ENCODE data around the gene MKKS. TPM values are rescaled to one million over a fixed set of nuclear protein-coding genes. Genes with fewer than 3 reads are reported as not detected.
A peak's percentile ranks its signal among the peaks of the same experiment; 100 is the strongest.

Gene MKKS
- polyA plus RNA-seq, 2 of the 4 experiments (the other 2 are of a cell fraction): 24.3 to 85.2 TPM

DNA sequence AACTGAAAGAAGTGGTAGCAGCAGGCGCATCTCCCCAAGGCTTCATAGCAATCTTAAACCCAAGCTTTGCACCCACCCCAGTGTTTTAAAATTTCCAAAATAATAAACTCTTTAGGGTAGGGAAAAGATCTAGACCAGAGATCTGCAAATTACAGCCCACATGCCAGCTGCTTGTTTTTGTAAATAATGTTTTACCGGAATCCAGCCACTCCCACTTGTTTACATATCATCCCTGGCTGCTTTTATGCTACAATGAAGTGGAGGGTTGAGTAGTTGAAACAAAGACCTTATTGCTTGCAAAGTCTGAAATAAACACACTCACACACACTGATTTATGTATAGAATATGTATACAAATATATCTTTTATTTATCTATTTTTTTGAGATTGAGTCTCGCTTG lies 31.1 kb upstream of the MKKS start:
- TF ChIP-seq, protein P1, sequence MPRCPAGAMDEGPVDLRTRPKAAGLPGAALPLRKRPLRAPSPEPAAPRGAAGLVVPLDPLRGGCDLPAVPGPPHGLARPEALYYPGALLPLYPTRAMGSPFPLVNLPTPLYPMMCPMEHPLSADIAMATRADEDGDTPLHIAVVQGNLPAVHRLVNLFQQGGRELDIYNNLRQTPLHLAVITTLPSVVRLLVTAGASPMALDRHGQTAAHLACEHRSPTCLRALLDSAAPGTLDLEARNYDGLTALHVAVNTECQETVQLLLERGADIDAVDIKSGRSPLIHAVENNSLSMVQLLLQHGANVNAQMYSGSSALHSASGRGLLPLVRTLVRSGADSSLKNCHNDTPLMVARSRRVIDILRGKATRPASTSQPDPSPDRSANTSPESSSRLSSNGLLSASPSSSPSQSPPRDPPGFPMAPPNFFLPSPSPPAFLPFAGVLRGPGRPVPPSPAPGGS (IDR thresholded peaks at IDR 0.05): no peak
- no peak for TF ChIP-seq CHD4 (IDR thresholded peaks at IDR 0.05; ENCODE audit: borderline replicate concordance)
- TF ChIP-seq NPAS2 (CRISPR knock-in tag; IDR thresholded peaks at IDR 0.05; ENCODE audit: borderline replicate concordance): no peak
- no peak for TF ChIP-seq NR3C1 (IDR thresholded peaks at IDR 0.05)
- TF ChIP-seq GATA3 (IDR thresholded peaks at IDR 0.05; ENCODE audit: borderline replicate concordance): no peak
- TF ChIP-seq JUN (IDR thresholded peaks at IDR 0.05): no peak
- no peak for TF ChIP-seq POLR2AphosphoS2 (conservative IDR thresholded peaks at IDR 0.05; ENCODE audit: low read length)
- no peak for TF ChIP-seq FOXS1 (CRISPR knock-in tag; IDR thresholded peaks at IDR 0.05)
- TF ChIP-seq, protein P2, sequence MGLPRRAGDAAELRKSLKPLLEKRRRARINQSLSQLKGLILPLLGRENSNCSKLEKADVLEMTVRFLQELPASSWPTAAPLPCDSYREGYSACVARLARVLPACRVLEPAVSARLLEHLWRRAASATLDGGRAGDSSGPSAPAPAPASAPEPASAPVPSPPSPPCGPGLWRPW (IDR thresholded peaks at IDR 0.05): no peak
- no peak for TF ChIP-seq JUNB (IDR thresholded peaks at IDR 0.05)
- TF ChIP-seq RNF2 (IDR thresholded peaks at IDR 0.05; ENCODE audit: borderline replicate concordance, low read depth): no peak
- no peak for TF ChIP-seq HEYL (CRISPR knock-in tag; IDR thresholded peaks at IDR 0.05)
- no peak for TF ChIP-seq HDAC2 (IDR thresholded peaks at IDR 0.05)
- no peak for TF ChIP-seq HOXB5 (CRISPR knock-in tag; IDR thresholded peaks at IDR 0.05)
- no peak for TF ChIP-seq HOXA7 (CRISPR knock-in tag; IDR thresholded peaks at IDR 0.05)
- TF ChIP-seq CBX2 (IDR thresholded peaks at IDR 0.05; ENCODE audit: borderline replicate concordance, low read depth): no peak
- TF ChIP-seq, protein P3, sequence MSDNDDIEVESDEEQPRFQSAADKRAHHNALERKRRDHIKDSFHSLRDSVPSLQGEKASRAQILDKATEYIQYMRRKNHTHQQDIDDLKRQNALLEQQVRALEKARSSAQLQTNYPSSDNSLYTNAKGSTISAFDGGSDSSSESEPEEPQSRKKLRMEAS (IDR thresholded peaks at IDR 0.05): no peak
- no peak for TF ChIP-seq EP300 (IDR thresholded peaks at IDR 0.05)
- TF ChIP-seq PHF8 (IDR thresholded peaks at IDR 0.05; ENCODE audit: borderline replicate concordance, low read depth): no peak
- WGBS (ENCODE audit: missing lambda C conversion rate): 85% methylated on average over 3 of the region's 3 CpGs
- peaks cover 45% of the 10 kb centered on the region for H3K4me1 ChIP-seq
- ChIA-PET POLR2A (no interaction called here), CTCF (interaction anchor here (1.1 to 1.5 kb wide), 3 partner anchors 30 to 487 kb away, joined by 3 to 4 read pairs (median 3); partner anchors contain the start of gene SLX4IP)
- peak overlapping the region in 1 of 2 experiments; percentile 13; a peak in 1 of 6 replicates for H3K27ac ChIP-seq
- FAIRE-seq (no peak), DNase-seq (ENCODE audit: low read depth in 1 of 2, low spot score in 1 of 2) (no peak), ATAC-seq (no peak)
- 0 out of 3 replicates have a peak, but pooled peaks cover 3% of the 10 kb centered on the region for H3K9me3 ChIP-seq
- H3K4me2 ChIP-seq: no peak overlapping the region
- no peak overlapping the region for H3K4me3 ChIP-seq

DNA sequence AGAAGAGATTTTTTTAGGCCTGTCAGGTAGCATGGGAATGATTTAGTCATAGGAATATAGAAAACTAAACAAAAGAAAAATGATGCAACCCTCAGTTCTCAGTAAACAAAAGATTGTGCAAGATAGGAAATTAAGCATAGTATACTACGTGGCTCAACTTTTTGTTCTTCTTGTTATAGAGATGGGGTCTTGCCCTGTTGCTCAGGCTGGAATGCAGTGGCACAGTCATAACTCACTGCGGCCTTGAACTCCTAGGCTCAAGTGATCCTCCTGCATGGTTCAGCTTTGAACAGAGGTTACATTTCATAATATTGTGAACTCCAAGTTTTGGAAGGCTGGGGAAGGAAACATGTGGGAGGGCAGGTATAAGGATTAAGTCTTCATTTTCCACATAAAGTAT lies 29.6 kb upstream of the MKKS start:
- DNase-seq (ENCODE audit: low read depth in 1 of 2, low spot score in 1 of 2): peak in 1 of 2 experiments; percentile 35
- 42% methylated on average over 2 of the region's 2 CpGs for WGBS (ENCODE audit: missing lambda C conversion rate)
- no peak overlapping the region for H3K4me3 ChIP-seq
- 0 out of 3 replicates have a peak, but pooled peaks cover 3% of the 10 kb centered on the region for H3K9me3 ChIP-seq
- peaks cover 30% of the 10 kb centered on the region for H3K4me1 ChIP-seq
- FAIRE-seq: no peak
- CTCF ChIA-PET: no interaction called here
- peak in 1 of 2 experiments; percentile 56; a peak in 3 of 6 replicates for ATAC-seq
- no peak for TF ChIP-seq RARB (CRISPR knock-in tag; IDR thresholded peaks at IDR 0.05)
- no peak for TF ChIP-seq FOSL2 (IDR thresholded peaks at IDR 0.05)
- TF ChIP-seq FOSL2 (CRISPR knock-in tag; IDR thresholded peaks at IDR 0.05): peak; percentile 48
- 0 out of 2 replicates have a peak, but pooled peaks have one; percentile 10 for TF ChIP-seq JUNB (IDR thresholded peaks at IDR 0.05)
- TF ChIP-seq CEBPB (IDR thresholded peaks at IDR 0.05): peak; percentile 87 to 97
- TF ChIP-seq, protein P2 (IDR thresholded peaks at IDR 0.05): peak; percentile 84
- 0 out of 2 replicates have a peak, but pooled peaks have one; percentile 11 for TF ChIP-seq GATA3 (IDR thresholded peaks at IDR 0.05; ENCODE audit: borderline replicate concordance)
- TF ChIP-seq, protein P4, sequence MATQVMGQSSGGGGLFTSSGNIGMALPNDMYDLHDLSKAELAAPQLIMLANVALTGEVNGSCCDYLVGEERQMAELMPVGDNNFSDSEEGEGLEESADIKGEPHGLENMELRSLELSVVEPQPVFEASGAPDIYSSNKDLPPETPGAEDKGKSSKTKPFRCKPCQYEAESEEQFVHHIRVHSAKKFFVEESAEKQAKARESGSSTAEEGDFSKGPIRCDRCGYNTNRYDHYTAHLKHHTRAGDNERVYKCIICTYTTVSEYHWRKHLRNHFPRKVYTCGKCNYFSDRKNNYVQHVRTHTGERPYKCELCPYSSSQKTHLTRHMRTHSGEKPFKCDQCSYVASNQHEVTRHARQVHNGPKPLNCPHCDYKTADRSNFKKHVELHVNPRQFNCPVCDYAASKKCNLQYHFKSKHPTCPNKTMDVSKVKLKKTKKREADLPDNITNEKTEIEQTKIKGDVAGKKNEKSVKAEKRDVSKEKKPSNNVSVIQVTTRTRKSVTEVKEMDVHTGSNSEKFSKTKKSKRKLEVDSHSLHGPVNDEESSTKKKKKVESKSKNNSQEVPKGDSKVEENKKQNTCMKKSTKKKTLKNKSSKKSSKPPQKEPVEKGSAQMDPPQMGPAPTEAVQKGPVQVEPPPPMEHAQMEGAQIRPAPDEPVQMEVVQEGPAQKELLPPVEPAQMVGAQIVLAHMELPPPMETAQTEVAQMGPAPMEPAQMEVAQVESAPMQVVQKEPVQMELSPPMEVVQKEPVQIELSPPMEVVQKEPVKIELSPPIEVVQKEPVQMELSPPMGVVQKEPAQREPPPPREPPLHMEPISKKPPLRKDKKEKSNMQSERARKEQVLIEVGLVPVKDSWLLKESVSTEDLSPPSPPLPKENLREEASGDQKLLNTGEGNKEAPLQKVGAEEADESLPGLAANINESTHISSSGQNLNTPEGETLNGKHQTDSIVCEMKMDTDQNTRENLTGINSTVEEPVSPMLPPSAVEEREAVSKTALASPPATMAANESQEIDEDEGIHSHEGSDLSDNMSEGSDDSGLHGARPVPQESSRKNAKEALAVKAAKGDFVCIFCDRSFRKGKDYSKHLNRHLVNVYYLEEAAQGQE (IDR thresholded peaks at IDR 0.05): no peak
- TF ChIP-seq HOXB13 (CRISPR knock-in tag; IDR thresholded peaks at IDR 0.05; ENCODE audit: low read depth): no peak
- H3K4me2 ChIP-seq: no peak overlapping the region
- POLR2A ChIA-PET: no interaction called here
- H3K27ac ChIP-seq: peak overlapping the region in 1 of 2 experiments; percentile 17; a peak in 3 of 6 replicates
